SIG-M5 treated with dmso at 0.1 percent for 504 hours (cell line): ENCODE results near the gene GMFB.

Experiments
- DNase-seq: peaks from one replicate; lab custom pipeline; 2025; ENCODE audit not compliant: unreplicated experiment; lab: John Stamatoyannopoulos, UW

GMFB gene

GRCh38 chr14:54488646-54489317, at the start of gene GMFB:
TSS of gene GMFB (minus strand) at chr14:54488980. CDS start at chr14:54488927, 53 bp downstream.
- peak; percentile 85 for DNase-seq

- no peak for DNase-seq
Observed at GRCh38 chr14:54538055-54538454, 49.3 kb upstream of the GMFB start.

GRCh38 chr14:54537651-54538050, 48.9 kb upstream of the GMFB start:
- no peak for DNase-seq

GRCh38 chr14:54535646-54536045, 46.9 kb upstream of the GMFB start:
- DNase-seq, result no peak

GRCh38 chr14:54535126-54535525, 46.3 kb upstream of the GMFB start:
- DNase-seq, result no peak

GRCh38 chr14:54533100-54533499, 44.3 kb upstream of the GMFB start:
- no peak for DNase-seq

GRCh38 chr14:54532111-54533012, 43.6 kb upstream of the GMFB start:
- DNase-seq, result no peak

GRCh38 chr14:54529811-54530210, 41.0 kb upstream of the GMFB start:
- DNase-seq, result no peak

GRCh38 chr14:54528973-54529372, 40.2 kb upstream of the GMFB start:
- DNase-seq, result no peak

- DNase-seq, result no peak
Observed at GRCh38 chr14:54524410-54524809, 35.6 kb upstream of the GMFB start.

GRCh38 chr14:54516709-54517108, 27.9 kb upstream of the GMFB start:
- no peak for DNase-seq

GRCh38 chr14:54515670-54516069, 26.9 kb upstream of the GMFB start:
- no peak for DNase-seq

GRCh38 chr14:54512393-54512792, 23.6 kb upstream of the GMFB start:
- no peak for DNase-seq

GRCh38 chr14:54509546-54510501, 21.0 kb upstream of the GMFB start, which contains the start of gene CGRRF1:
TSS of gene CGRRF1 (plus strand) at chr14:54509906. CDS start at chr14:54509960, 54 bp downstream.
- DNase-seq, result peak; percentile 95

GRCh38 chr14:54503486-54503885, 14.7 kb upstream of the GMFB start:
- peak; percentile 51 for DNase-seq

- peak; percentile 68 for DNase-seq
Observed at GRCh38 chr14:54502602-54503001, 13.8 kb upstream of the GMFB start.

- DNase-seq, result no peak
Observed at GRCh38 chr14:54501480-54501879, 12.7 kb upstream of the GMFB start.

GRCh38 chr14:54500744-54501143, 12.0 kb upstream of the GMFB start:
- DNase-seq, result no peak

GRCh38 chr14:54498579-54498978, 9.8 kb upstream of the GMFB start:
- DNase-seq, result no peak

GRCh38 chr14:54498095-54498531, 9.3 kb upstream of the GMFB start:
- DNase-seq, result no peak

GRCh38 chr14:54497224-54497623, 8.4 kb upstream of the GMFB start:
- no peak for DNase-seq
